ENCODE results near the gene KEAP1.

Gene KEAP1

DNA sequence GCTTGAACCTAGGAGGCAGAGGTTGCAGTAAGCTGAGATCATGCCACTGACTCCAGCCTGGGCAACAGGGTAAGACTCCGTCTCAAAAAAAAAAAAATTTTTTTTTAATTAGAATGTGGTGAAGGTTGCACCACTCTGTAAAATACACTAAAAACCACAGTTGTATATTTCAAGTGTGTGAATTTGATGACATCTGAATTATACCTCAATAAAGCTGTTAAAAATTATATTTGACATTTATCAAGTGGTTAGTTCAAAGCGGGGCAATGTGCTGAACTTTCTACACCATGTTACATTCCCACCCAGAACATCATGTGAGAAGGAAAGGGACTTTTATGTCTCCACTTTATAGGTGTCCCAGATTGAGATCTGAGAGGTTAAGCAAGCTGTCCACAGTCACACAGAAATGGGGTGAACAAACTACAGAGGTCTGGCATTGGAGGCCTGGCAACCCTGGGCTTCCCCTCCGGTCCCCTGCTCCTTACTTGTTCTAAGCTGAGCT, 20.0 kb upstream of the KEAP1 start:
- DNase-seq (ENCODE audit: low read depth, low spot score) = no peak

DNA sequence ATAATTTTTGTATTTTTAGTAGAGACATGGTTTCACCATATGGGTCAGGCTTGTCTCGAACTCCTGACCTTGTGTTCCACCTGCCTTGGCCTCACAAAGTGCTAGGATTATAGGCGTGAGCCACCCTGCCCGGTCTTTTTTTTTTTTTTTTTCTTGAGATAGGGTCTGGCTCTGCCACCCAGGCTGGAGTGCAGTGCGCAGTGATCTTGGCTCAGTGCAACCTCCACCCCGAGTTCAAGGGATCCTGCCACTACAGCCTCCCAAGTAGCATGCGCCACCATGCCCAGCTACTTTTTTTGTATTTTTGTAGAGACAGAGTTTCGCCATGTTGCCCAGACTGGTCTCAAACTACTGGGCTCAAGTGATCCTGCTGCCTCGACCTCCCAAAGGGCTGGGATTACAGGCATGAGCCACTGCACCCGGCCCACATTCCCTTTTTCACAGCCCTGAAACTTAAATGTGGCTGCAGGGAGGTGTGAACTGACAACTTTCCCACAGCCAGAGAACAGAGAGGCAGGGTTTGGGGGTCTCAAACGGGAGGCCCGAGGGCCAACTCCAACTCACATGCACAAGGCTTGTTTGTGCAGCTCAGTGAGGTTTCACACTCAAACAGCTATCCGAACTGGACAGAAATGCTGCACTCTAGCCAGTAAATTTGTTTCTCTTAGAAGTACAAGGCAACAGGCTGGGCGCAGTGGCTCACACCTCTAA, 18.5 kb upstream of the KEAP1 start:
- DNase-seq (ENCODE audit: low read depth, low spot score) = no peak

DNA sequence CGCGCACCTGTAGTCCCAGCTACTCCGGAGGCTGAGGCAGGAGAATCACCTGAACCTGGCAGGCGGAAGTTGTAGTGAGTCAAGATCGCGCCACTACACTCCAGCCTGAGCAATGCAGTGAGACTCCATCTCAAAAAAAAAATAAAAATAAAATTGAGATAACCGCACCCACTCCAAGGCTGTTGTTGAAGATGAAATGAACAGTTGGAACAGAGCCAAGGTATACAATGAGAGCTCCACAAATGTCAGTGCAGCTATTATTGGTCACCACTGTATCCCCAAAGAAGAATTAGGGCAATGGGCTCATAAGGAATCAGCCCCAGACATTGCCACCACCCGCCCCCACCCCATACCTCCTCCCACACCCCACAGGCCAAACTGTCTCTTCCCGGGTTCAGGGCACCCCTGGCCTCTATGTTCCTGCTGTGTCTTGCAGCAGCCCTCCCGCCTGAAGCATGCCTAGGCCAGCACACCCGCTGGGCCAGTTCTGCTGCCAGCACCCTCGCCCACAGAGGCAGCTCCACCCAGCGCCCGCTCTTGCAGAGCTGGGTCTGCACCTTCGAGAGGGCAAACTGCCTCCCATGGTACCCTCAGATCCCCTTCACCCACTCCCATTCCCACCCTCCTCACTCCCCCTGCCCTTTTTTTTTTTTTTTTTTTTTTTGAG, 17.6 kb upstream of the KEAP1 start:
- no peak for DNase-seq (ENCODE audit: low read depth, low spot score)

DNA sequence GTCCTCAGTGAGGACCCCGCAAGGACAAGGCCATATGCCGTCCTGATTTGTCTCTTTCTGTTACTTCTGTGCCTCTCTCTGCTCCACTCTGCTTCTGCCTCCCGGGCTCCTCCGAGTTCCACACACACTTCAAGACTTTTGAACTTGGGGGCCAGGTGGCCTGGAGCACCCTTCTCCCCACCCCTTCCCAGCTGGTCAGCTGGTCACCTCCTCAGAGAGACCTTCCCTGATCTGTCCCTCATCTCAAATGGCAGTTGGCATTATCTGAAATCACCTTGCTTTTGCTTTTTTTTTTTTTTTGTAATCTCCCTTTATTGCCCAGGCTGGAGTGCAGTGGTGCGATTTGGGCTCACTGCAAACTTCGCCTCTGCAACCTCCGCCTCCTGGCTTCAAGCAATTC, 16.3 kb upstream of the KEAP1 start:
- no peak for DNase-seq (ENCODE audit: low read depth, low spot score)

DNA sequence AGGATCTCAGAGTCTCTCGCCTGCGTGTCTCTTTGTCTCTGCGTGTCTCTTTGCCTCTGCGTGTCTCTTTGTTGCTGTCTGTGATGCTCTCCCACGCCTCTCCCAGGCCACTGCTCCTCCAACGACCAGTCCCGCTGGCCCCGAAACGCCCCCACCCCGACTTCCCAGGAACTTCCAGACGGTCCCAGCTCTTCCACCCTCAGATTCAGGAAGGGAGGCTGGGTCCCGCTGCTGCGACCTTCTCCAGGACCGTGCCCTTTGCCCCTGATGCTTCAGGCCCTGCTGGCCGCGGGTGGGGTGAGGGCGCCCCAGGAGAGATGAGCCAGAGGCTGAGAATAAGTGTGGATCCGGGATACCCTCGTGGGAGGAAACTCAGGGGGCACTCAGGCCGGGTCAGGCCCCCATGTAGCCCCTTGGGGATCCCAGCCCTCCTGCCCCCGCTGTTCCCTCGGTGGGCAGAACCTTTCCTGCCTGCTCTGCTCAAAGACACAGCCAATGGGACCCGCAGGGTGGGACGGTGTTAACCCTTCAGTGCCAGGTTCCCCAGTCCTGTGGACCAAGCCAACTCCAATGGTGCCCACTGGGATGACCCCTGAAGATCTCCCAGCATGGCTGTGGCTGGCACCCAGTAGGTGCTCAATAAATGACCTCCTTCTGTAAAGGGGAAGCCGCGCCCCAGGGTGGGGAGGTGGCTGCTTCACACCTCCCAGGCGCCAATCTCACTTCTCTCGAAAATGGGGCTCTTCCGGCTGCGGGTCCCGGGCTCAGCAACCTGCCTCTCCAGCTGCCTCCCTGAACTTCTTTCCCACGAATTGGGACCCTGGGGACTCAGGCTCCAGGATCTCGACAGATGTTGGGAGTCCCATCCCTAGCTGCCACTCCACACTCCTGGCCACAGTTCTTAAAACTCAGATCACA, 15.5 kb upstream of the KEAP1 start:
- DNase-seq (ENCODE audit: low read depth, low spot score) = no peak

DNA sequence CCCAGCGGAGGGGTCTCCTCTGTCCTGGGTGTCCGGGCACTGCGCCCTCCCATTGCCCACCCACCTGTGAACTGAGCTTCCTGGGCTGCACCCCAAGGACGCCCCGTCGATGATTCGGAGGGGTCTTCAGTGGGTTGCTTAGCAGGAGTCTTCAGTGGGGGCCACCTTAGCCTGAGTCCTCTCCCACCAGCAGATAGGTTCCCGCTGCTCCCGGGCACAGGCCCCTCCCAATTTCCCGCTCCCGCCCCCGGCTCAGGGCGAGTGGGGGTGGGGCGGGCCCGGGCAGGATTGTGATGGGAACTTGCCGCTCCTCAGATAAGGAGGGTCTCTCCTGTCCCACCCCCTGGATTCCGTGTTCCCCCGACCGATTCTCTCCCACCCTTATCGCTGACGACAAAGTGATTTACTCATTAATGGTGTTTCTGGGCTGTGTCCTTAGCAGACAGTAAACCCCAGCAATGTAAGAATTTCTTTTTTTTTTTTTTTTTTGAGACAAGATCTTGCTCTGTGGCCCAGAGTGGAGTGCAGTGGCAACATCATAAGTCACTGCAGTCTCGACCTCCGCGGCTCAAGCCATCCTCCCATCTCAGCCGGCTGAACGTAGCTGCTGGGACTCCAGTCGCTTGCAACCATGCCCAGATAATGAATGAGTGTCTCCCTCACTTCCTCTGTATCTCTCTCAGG, 14.7 kb upstream of the KEAP1 start:
- DNase-seq (ENCODE audit: low read depth, low spot score) = no peak

DNA sequence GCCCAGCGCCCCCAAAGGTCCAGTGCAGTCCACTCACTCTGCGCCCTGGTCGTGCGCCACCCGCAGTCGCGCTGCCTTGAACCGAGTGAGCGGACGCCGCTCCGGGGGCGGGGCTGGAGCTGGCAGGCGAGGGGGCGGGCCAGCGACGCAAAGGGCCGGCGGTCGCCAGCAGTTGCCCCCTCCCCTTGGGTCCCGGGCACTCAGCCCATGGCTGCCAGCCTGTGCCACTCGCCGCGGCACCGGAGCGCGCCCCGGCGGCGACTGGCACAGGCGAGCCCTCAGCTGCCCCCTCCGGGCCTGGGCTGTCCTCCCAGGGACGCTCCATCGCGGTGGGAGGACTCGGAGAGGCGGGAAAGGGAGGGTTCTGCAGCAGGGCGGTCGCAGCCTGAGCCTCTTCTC, 14.2 kb upstream of the KEAP1 start, which contains the start of gene S1PR5:
S1PR5 (minus strand) TSS at position 87 of the 399 bp plus-strand sequence. CDS start 2,436 bp downstream, outside the sequence.
- no peak for DNase-seq (ENCODE audit: low read depth, low spot score)

DNA sequence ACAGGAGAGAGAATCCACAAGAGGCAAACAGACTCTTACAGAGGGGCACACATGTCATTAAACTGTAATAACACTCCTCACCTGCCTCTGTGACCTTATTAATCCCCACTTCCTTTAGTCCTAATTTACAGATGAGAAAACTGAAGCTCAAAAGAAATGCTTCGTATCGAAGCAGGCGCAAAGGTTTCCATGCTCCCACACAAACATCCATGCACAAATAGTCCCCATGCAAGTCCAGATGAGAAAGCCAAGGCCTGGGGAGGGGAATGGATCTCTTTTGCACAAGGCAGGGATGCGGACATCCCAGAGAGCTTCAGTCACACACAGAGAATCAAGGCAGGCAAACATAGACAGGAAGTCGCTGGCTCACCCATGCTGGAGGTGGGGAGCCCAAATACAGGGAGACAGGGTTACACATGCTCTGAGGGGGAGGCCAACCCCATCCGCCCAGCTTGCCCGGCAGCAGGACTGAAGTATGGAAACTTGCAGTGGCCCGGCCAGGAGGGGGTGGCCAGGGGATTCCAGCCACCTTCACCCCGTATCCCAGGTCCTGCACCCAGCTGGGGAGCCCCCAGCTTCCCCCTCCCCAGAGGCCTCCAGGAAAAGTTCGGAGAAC, 13.6 kb upstream of the KEAP1 start:
- no peak for DNase-seq (ENCODE audit: low read depth, low spot score)

DNA sequence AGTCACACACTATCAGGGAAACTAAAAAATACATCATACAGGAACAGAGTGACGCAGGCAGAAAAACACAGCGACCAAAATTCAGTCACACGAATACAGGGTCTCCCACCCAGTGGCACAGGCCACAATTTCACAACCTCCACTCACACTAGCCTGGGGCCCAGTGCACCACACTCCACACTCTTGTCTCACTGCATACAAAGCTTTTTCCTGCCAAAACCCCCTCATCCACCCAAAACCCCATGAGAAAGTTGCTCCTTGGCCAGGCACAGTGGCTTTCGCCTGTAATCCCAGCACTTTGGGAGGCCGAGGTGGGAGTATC, 12.9 kb upstream of the KEAP1 start:
- no peak for DNase-seq (ENCODE audit: low read depth, low spot score)

DNA sequence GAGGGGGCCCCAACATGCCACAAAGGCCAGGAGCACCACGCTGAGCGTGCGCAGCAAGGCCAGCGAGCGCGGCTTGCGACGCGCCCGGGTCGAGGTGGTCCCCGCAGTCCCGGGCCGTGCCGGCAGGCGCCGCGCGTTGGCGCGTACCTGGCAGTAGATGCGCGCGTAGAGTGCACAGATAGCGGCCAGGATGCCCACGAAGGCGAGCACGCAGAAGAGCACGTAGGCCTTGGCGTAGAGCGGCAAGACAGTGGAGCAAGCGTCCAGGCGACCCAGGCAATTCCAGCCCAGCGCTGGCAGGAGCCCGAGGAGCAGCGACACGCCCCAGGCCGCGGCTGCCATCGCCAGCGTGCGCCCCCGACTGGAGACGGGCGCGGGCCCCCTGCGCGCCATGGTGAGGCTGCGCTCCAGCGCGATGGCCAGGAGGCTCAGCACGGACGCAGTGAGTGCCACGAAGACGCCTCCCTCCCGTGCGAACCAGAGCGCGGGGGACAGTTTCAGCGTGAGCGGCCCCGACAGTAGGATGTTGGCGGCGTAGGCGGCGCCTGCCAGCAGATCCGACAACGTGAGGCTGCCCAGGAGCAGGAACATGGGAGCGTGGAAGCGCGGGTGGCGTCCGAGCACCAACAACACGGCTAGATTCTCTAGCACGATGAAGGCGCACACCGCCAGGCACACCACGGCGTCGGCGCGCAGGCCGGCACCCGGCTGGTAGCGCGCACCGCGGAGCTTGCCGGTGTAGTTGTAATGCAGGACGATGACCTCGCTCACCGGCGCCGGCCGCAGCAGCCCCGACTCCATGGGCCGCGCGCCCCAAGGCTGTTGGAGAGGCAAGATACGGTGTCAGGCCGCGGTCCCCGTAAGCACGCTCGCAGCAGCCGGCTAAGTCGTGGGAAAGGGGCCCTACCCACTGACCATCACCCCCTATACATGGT, 11.3 kb upstream of the KEAP1 start:
- no peak for DNase-seq (ENCODE audit: low read depth, low spot score)

DNA sequence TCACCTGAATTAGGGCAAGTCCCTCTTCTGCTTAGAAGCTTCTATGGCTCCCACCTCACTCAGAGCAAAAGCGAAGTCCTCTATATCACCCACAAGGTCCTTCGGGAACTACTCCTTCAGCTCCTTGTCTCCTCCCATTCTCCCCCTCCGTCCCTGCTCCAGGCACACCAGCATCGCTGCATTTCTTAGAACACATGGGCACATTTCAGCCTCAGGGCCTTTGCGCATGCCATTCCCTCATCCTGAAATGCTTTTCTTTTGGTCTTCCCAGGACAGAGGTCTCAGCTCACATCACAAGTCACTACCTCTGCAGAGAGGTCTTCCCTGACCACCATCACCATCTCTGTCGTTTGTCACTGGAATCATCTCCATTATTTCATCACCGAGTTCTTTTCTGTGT, 10.1 kb upstream of the KEAP1 start:
- DNase-seq (ENCODE audit: low read depth, low spot score) = no peak

DNA sequence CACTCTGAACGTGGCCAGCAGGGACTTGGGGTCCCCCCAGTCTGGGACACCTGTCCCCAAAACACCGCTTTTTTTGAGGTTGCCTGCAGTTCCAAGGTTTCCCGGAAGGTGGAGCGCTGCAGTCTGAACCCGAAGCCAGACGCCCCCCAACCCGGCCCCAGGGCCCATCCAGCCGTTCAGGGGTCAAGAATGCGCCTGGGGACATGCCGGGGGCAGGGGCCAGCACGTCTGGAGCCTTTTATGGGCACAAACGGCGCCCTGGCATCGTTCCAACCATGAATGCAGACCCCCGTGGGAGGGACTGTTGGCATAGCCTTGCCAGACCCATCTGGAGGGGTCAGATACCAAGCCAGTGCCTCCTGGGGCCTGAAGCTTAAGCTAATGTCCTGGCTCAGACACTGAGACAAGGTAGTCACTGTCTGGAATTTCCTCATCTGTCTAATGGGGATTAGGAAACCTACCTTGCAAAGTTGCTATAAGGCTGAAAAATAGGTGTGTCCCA, 7.2 kb upstream of the KEAP1 start:
- DNase-seq (ENCODE audit: low read depth, low spot score) = no peak

DNA sequence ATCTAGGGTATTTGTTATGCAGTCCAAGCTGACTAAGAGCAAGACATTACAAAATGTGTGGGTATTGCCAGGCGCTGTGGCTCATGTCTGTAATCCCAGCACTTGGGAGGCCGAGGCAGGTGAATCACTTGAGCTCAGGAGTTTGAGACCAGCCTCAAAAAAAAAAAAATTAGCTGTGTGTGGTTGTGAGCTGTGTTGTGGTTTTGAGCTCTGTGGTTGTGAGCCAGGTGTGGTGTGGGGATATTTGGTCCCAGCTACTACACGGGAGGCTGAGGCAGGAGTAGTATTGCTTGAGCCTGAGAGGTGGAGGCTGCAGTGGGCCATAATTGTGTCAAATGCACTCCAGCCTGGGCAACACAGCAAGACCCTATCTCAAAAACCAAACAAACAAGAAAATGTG, 5.6 kb upstream of the KEAP1 start:
- DNase-seq (ENCODE audit: low read depth, low spot score) = no peak

DNA sequence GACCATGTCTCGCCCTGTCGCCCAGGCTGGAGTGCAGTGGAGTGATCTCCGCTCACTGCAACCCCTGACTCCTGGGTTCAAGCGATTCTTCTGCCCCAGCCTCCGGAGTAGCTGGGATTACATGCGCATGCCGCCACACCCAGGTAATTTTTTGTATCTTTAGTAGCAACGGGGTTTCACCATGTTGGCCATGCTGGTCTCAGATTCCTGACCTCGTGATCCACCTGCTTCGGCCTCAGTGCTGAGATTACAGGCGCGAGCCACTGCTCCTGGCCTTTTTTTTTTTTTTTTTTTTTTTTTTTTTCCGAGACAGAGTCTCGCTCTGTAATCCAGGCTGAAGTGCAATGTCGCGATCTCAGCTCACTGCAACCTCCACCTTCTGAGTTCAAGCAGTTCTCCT, 4.9 kb upstream of the KEAP1 start:
- no peak for DNase-seq (ENCODE audit: low read depth, low spot score)

DNA sequence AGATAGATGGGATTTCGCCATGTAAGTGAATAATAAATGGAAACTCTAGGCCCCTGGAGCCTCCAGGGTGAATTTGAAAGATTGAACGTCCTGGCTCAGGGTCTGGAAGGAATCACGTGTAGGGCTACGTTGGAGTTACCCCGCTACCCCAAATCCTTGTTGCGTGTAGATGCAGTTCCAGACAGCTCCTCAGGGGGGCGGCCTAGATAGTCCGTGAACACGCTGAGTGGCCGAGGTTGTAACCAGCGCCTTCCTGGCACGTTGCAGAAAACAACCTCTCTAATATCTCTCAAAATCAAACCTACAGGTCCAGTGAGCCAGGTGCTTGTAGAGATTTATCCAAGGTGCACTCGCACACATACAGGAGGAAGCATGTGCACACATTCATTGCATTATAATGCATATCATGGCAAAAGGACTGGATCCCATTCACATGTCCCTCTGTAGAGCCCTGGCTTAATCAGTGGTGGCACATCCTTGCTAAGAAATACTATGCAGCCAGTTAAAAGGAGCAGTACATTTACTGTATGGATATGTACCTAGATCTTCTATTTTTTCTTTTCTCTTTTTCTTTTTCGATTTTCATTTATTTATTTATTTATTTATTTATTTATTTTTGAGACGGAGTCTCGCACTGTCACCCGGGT, 2.5 kb upstream of the KEAP1 start:
- DNase-seq (ENCODE audit: low read depth, low spot score) = peak; percentile 35

DNA sequence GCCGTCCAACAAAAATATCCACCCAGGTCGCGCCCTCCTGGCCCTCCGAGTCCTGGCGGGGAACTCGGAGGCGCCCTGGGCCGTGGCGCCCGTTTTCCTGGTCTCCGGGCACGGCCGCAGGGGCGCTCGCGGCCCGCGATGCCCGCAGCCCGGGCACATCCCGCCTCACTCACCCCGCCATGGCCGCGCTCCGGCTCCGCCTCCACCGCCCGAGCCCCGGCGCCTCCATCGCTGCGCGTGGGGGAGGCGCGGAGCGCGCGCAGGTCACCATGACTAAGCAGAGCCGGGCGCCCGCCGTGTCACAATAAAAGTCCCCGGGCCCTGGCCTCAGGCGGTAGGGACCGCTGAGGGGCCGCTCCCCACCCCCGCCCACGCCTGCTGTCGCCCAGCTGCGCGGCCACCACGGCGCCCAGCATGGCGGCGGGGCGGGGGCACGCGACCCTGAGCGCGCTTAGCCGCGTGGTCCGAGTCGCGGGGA, 593 bp downstream of the KEAP1 start:
- DNase-seq (ENCODE audit: low read depth, low spot score) = peak; percentile 46

DNA sequence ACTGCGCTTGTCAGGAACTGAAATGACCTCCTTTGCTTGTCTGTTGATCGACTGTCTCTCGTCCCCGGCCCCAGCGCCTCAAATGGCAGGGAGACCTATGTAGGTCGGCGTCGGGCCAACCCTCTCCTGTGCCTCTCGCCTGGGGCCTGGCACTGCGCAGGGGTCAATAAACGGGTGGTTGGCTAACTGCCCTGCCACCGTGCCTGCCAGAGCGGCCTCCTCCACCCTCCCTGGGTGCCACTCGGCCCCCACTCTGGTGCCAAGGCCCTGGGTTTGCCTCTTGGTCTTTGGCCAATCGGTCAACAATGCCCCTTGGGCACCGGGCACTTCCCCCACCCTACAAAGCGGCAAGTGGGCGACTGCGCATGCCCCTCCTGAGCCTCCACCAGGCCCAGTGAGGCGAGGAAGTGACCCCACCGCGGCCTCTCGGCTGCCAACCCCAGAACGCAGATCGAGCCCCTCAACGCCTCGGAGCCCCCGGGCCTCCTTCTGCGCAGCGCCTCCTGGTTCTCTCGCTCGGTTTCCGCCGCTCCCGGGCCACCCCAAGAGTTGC, 1.1 kb downstream of the KEAP1 start:
- DNase-seq (ENCODE audit: low read depth, low spot score) = no peak

DNA sequence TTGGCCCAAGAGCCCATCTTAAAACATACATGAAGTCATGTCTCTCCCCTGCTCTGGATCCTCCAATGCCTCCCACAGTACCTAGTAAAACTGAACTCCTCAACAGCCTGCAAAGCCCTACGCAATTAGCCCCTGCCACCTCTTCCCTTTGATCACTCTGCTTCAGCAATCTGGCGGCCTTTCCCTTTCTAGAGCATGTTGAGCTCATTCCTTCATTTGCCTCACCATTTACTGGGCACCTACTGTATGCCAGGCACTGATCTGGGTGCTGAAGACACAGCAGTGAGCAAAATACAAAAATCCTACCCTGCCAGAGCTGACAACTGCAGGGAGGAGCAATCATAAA, 2.9 kb downstream of the KEAP1 start:
- no peak for DNase-seq (ENCODE audit: low read depth, low spot score)

Measured in smooth muscle cell of the brain vasculature (primary cell).